A172 (cell line): ENCODE results near the gene MDC1. TPM values are rescaled to one million over a fixed set of nuclear protein-coding genes. Genes with fewer than 3 reads are reported as not detected.
"Not testable (repeated sequence)": the region's sequence is repeated elsewhere in the genome, so short reads cannot be mapped to it uniquely, and the experiment has no call there.

Experiments used
- DNase-seq: peaks from one replicate; pipeline ENCODE4 v3.0.0-alpha.2; 2015; ENCODE audit warnings: low spot score
- total RNA-seq: library from RNA; depleted of rRNA; stranded (reverse); fragments of >200 nt; shearing (Covaris generic); gene quantifications from 2 replicates; pipeline ENCODE4 v1.2.3, GENCODE V29; 2014; rRNA removed

MDC1 gene, protein sequence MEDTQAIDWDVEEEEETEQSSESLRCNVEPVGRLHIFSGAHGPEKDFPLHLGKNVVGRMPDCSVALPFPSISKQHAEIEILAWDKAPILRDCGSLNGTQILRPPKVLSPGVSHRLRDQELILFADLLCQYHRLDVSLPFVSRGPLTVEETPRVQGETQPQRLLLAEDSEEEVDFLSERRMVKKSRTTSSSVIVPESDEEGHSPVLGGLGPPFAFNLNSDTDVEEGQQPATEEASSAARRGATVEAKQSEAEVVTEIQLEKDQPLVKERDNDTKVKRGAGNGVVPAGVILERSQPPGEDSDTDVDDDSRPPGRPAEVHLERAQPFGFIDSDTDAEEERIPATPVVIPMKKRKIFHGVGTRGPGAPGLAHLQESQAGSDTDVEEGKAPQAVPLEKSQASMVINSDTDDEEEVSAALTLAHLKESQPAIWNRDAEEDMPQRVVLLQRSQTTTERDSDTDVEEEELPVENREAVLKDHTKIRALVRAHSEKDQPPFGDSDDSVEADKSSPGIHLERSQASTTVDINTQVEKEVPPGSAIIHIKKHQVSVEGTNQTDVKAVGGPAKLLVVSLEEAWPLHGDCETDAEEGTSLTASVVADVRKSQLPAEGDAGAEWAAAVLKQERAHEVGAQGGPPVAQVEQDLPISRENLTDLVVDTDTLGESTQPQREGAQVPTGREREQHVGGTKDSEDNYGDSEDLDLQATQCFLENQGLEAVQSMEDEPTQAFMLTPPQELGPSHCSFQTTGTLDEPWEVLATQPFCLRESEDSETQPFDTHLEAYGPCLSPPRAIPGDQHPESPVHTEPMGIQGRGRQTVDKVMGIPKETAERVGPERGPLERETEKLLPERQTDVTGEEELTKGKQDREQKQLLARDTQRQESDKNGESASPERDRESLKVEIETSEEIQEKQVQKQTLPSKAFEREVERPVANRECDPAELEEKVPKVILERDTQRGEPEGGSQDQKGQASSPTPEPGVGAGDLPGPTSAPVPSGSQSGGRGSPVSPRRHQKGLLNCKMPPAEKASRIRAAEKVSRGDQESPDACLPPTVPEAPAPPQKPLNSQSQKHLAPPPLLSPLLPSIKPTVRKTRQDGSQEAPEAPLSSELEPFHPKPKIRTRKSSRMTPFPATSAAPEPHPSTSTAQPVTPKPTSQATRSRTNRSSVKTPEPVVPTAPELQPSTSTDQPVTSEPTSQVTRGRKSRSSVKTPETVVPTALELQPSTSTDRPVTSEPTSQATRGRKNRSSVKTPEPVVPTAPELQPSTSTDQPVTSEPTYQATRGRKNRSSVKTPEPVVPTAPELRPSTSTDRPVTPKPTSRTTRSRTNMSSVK (N-terminal part only)
- total RNA-seq, result 4.8 and 7.6 TPM in 2 replicates

DNA sequence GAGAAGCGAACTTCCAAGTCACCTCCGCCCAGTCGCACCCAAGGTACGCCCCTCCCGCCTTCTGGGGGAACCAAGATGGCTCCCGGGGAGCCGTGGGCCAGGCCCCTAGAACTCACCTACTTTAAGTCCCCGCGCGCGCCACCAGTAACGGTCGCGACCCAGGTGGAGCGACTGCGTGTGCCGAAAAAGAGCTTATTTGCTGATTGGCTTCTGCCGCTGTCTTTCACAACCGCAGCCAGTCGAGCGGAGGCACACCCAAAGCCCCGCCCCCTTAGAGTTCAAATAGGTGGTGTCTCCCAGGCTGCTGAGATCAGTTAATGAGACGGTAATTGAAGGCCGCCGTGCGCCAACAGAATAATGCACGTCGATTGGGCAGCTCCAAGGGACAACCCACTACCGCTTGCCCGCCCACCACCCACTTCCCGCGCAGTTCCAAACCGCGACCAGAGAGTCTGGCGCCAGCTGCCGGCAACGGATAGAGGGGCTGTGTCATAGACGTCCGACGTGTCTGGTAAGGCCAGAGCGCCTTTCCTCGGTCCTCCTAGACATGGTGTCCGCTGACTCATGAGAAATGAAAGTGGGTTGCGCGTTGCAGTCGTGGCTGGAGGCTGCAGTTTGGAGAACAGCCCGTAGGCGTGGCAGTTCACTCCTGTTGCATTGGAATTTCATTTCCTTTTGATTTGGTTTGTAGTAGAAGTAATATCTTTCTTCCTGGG is at the start of gene MDC1:
Gene MDC1 (minus strand): TSS at position 153 of the 716 bp plus-strand sequence. CDS start 2,106 bp downstream, outside the sequence.
- peak; percentile 100 for DNase-seq

DNA sequence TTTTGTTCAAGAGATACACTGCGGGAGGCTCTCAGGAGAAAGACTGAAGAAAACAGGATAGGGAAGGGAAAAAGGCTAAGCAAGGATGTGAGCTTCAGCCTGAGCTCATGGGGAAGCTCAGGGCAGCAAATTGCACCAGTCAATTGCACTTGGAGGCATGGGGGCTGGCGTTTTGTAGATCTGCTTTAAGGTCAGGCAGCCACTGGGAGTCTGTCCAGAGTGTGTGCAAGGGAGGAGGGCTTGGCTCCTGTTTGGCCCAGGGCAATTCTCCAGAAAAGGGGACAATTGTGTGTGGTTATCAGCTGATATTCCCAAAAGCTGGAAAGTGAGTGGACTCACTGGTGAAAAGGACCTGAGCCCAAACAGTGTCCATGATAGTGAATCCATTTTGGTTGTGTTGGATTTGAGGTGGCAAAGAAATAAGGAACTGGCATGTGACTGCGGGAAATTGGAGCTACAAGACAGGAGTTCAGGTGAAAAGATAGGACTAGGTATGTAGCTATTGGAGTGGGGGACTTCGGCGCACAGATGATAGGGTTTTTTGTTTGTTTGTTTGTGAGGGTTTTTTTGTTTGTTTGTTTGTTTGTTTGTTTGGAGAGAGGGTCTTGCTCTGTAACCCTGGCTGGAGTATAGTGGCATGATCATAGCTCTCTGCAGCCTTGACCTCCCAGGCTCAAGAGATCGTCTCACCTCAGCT is 49.5 kb upstream of the MDC1 start:
- DNase-seq, result no peak

DNA sequence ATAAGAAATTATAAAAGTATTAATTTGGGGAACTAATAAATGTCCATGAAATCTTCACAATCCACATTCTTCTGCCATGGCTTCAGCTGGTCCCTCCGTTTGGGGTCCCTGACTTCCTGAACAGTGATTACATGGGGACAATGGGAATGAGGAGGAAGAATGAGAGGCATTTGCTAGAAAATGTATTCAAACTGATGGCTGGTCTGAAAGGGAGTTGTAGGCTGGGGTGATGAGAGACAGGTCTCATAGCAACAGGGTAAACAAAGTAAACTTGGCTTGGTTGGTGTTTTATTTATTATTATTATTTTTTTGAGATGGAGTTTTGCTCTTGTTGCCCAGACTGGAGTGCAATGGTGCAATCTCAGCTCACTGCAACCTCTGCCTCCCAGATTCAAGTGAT is 48.4 kb upstream of the MDC1 start:
- DNase-seq, result not testable (repeated sequence)

DNA sequence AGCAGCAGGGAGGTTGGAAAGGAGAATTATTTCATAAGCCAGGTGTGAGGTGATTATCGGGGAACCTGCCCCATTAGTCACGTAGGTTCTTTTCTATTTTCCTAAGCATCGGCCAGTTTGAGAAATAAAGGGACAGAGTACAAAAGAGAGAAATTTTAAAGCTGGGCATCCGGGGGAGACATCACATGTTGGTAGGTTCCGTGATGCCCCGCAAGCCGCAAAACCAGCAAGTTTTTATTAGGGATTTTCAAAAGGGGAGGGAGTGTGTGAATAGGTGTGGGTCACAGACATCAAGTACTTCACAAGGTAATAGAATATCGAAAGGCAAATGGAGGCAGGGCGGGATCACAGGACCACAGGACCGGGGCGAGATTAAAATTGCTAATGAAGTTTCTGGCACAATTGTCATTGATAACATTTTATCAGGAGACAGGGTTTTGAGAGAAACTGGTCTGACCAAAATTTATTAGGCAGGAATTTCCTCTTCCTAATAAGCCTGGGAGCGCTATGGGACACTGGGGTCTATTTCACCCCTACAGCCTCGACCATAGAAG is 47.5 kb upstream of the MDC1 start:
- not testable (repeated sequence) for DNase-seq

DNA sequence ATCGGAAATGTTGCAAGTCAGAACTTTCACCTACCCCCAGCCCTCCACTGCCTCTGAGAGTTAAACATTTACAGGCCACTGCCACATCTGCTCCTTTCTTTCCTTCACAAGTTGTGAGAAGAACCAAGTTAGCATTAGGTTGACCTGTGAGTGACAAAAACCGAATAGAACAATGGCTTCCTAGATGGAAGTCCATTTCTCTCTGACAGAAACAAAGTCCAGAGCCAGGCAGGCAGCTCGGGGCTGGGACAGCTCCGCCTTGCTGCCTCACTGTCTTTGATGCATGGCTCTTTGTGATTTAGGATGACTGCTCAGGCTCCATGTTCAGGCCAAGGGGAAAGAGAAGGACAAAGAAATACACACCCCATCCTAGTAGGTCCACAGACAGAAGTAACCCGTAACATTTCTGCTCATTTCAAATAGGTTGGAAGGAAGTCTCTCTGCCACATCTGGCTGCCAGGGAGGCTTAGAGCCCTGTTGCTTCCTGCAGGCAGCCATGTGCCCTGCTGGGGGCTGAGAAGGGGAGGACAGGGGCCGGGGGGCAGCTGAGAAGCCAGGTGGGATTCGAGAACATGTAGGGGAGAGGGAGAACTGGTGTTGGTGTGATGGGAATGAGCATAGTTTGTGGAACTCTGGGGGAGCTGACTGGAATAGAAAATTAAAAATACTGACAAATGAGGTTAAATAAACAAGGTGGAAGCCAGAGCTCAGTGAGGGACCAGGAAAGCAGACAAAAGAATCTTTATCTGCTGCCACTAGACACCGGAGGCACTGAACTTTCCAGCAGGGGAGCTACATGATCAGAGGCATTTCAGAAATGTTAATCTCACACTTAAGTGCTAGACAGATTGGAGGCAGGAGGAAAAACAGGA is 46.8 kb upstream of the MDC1 start:
- DNase-seq, result peak; percentile 87

DNA sequence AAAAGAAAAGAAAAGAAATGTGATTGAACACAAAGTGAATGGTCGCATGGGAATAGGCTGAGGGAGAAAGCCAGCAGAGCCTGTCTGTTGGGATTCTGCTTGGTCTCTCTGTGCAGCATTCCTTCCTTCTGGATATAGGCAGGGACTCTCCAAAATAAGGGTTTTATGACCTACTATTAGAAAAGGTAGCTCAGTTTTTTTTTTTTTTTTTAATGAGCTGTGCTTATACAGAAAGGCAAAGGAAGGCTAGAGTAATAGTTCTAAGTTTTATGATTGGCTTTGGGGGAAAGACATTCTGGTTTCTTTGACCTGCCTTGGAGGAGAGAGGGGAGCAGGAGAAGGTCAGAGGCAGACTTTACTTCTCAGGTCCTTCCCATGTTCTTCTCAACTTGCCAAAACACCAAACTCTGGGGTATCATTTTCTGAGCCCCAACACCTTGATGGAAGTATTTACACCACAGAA is 46.1 kb upstream of the MDC1 start:
- no peak for DNase-seq

DNA sequence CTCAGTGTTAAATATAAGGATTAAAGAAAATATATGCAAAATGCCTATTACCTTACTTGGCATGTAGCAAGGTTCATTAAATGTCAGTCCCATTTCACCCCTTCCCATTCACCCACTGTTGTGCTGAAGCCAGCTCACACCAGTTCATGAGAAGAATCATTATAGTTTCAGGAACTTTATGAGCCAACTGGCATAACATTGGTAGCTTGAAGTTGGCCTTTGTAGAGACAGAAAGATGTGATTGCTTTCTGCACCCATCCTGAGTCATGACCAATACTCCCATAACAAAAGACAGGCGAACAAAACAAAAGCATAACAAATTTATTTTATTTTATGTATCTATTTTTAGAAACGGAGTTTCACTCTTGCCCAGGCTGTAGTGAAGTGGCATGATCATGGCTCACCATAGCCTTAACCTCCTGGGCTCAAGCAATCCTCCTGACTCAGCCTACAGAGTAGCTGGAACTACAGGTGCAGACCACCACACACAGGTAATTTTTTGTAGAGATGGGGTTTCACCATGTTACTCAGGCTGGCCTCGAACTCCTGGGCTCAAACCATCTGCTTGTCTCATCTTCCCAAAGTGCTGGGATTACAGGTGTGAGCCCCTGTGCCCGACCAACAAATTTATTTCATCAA is 44.8 kb upstream of the MDC1 start:
- no peak for DNase-seq

DNA sequence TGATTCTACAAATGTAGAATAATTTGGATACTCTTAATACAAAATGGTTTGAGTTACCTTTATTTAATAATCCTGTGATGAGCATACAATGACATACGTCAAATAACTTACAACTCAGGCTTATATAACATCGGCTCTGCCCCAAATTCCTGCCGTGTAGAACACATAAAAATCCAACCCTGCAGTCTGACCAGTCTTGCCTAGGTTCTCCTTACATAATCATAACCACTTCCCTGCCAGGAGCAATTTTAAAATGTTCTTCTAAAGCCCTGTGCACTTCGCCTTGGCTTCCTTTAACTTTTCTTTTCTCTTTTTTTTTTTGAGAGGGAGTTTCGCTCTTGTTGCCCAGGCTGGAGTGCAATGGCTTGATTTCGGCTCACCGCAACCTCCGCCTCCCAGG is 43.5 kb upstream of the MDC1 start:
- DNase-seq, result no peak

DNA sequence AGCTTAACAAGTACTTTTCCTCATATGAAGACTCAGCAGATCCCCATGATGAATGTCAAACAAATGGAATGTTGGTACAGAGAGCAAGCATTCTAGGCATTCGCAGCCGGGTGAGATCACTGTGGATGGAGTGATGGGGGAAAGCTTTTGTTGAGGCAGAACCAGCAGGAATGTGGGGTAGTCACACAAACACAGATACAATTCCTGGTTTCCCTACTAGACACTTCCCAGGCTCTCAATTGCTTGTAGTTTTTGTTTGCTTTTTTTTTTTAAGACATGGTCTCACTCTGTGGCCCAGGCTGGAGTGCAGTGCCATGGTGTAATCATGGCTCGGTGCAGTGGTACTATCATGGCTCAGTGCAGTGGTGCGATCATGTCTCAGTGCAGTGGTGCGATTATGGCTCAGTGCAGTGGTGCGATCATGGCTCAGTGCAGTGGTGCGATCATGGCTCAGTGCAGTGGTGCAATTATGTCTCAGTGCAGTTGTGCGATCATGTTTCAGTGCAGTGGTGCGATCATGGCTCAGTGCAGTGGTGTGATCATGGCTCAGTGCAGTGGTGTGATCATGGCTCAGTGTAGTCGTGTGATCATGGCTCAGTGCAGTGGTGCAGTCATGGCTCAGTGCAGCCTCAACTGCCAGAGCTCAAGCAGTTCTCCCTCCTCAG is 42.6 kb upstream of the MDC1 start:
- DNase-seq, result peak; percentile 90

DNA sequence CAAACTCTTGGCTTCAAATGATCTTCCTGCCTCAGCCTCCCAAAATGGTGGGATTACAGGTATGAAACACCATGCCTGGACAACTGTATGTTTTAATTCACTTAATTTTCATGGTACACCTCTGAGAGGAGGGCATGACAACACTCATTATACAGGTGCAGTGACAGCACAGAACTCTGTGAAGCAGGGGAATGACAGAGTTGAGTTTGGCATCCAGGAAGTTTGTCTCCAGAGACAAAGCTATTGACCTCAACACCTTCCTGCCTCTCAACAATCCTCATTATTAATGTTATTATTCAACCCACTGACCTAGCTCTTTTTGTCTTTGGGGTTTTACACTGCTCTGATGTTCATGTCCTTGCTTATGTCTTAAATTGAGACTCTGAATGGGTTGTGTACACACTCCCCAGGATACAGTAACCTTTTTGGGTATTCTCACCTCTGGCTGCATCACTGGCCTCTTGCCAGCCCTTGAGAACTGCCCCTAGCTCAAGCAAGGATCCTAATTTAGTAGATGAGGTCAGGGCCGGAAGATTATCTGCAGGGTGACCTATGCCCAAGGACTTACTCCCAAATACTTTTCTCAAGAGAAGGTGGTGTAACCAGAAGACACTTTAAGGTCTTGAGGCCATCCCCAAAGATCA is 40.3 kb upstream of the MDC1 start:
- no peak for DNase-seq

DNA sequence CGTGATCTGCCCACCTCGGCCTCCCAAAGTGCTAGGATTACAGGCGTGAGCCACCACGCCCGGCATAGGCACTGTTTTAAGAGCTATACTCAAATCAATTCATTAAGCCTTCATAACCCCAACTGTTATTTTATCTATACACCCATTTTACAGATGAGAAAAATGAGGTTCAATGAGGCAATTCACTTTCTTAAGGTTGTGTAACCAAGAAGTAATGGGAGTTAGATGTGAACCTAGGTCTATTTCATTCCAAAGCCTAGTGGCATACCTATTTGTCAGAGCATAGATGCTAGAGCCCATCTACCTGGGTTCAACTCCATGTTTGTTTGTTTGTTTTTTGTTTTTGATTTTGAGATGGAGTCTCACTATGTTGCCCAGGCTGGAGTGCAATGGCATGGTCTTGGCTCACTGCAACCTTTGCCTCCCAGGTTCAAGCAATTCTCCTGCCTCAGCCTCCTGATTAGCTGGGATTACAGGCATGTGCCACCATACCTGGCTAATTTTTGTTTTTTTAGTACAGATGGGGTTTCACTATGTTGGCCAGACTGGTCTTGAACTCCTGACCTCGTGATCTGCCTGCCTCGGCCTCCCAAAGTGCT is 39.4 kb upstream of the MDC1 start:
- not testable (repeated sequence) for DNase-seq

DNA sequence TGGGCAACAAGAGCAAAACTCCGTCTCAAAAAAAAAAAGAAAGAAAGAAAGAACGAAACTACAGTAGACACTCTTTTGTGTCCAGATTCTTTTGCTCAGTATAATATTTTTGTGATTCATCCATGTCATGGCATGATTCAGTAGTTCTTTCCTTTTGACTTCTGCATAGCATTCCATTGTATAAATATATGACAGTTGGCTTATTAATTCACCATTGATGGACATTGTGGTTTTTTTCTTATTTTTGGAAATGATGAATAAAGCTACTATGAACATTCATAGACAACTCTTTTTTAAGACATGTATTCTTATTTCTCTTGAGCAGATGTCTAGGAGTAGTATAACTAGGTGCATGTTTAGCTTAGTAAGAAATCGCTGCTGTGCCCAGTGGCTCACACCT is 37.5 kb upstream of the MDC1 start:
- DNase-seq, result no peak

DNA sequence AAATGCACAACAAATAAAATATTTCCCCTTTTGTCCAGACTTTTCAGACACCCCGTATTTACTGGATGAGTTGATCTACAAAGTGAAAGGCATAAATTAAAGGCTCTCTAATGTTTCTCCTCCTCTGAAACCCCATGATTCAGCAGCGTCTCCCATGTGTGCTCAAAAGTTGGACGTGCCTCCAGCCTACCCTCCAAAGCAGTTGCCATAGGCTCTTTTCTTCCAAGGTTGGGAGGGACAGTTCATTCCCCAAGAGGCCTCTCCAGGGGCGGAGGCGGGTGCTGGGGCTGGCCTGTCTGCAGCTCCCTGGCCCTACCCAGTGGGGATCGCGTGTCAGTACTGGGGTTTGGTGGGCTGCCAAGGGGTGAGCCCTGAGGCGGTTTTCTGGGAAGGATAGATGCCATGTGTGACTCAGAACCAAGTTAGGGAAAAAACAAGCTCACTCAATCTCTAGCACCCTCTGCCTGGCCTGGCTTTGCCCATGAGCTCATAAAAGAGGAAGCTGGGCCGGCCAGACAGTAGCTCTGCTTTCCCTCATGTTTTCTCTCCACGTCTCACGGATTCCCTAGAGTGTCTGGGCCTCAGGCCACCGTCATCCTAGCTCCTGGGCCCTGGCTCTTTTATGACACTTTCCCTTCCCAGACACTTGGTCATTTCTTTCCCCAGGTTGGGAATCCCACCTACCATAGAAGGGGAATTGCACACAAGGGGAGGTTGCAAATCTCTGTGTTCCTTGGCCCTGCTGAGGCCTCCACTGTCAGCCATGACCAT is 35.3 kb upstream of the MDC1 start:
- peak; percentile 98 for DNase-seq

DNA sequence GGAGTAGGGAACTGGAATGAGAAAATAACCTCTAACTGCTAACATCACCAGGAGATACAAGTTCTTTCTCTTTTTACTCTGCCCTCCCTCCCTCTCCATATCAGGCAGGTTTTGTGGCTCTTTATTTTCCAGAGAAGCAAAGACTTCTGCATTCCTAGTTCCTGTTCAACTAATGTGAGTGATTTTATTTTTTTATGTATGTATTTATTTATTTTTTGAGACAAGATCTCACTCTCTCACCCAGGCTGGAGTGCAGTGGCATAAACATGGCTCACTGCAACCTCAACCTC is 33.2 kb upstream of the MDC1 start:
- no peak for DNase-seq

DNA sequence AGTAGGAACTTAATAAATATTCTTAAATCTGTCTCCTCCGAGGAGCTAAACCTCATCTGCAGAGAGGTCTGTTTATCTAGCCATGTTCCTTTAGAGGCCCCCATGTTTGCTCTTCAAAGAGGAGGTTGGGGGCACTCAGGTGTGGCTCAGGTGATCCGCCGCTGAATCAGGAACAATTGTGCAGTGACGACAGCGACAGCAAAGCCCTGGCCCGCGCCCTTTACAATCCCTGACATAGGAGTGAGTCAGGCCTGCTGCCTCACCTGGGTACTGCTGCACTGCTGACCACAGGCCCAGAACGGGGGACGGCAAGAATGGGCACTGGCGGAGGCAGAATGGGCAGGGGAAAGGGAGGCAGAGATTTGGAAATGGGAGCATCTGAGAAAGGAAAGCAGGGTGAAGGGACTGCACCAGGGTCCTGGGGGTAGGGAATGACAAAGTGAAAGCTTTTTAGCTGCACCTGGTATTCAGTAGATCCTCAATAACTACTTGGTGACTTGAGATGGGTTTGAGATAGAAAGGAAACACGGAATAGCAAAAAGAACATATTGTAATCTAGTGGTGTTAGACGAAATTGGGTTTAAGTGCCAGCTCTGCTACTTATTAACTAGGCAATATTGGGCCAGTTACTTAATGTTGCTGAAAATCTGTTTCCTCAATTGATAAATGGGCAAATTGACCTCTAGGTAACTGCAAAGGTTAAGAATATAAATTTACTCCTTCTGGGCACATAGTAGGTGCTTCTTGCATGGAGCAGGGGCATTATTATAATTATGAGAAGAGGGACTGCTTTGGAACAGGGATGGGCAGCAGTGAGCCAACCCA is 32.7 kb upstream of the MDC1 start:
- DNase-seq, result no peak
